ENCODE data around the gene C6orf120. TPM values are rescaled to one million over a fixed set of nuclear protein-coding genes. Genes with fewer than 3 reads are reported as not detected.

Gene C6orf120
- total RNA-seq, 4 donors from 2014 or later, result 43.3 to 56.9 (median 45.4) TPM

GRCh38 chr6:169659820-169660610, 41.9 kb upstream of the C6orf120 start:
- TF ChIP-seq CTCF (IDR thresholded peaks at IDR 0.05; ENCODE audit: low read depth), result no peak

- no peak for TF ChIP-seq CTCF (IDR thresholded peaks at IDR 0.05; ENCODE audit: low read depth)
These were observed 41.1 kb upstream of the C6orf120 start for GRCh38 chr6:169660751-169661390.

GRCh38 chr6:169661391-169661756, 40.6 kb upstream of the C6orf120 start:
- no peak for TF ChIP-seq CTCF (IDR thresholded peaks at IDR 0.05; ENCODE audit: low read depth)

- no peak for TF ChIP-seq CTCF (IDR thresholded peaks at IDR 0.05; ENCODE audit: low read depth)
These were observed 38.5 kb upstream of the C6orf120 start for GRCh38 chr6:169663468-169663867.

GRCh38 chr6:169664227-169664626, 37.7 kb upstream of the C6orf120 start:
- no peak for TF ChIP-seq CTCF (IDR thresholded peaks at IDR 0.05; ENCODE audit: low read depth)

GRCh38 chr6:169665289-169665688, 36.6 kb upstream of the C6orf120 start:
- no peak for TF ChIP-seq CTCF (IDR thresholded peaks at IDR 0.05; ENCODE audit: low read depth)

GRCh38 chr6:169666441-169666840, 35.5 kb upstream of the C6orf120 start:
- no peak for TF ChIP-seq CTCF (IDR thresholded peaks at IDR 0.05; ENCODE audit: low read depth)

Measured in subcutaneous adipose tissue (tissue), 4 donors.